ENCODE measurements around the gene AKR1A1.
"Not testable (repeated sequence)": the region's sequence is repeated elsewhere in the genome, so short reads cannot be mapped to it uniquely, and the experiment has no call there.

AKR1A1 gene

GRCh38 chr1:45523975-45524374 lies 26.7 kb upstream of the AKR1A1 start:
- DNase-seq: not testable (repeated sequence)

GRCh38 chr1:45526135-45526644 lies 24.4 kb upstream of the AKR1A1 start:
- no peak for DNase-seq

GRCh38 chr1:45530632-45531135 lies 19.9 kb upstream of the AKR1A1 start:
- DNase-seq: no peak

DNA sequence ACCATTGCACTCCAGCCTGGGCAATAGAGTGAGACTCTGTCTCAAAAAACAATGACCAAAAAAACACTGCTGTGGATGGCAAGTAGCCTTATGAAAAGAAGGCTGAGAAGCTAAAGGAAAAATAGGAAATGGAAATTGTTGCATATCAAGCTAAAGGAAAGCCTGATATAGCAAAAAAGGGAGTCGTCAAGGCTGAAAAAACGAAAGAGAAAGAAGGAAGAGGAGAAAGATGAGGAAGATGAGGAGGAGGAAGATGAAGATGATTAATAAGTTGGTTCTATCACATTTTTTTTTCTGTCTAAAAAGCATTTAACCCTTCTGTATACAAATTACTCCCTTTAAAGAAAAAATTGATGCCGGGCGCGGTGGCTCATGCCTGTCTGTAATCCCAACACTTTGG lies 18.8 kb upstream of the AKR1A1 start:
- DNase-seq: no peak

DNA sequence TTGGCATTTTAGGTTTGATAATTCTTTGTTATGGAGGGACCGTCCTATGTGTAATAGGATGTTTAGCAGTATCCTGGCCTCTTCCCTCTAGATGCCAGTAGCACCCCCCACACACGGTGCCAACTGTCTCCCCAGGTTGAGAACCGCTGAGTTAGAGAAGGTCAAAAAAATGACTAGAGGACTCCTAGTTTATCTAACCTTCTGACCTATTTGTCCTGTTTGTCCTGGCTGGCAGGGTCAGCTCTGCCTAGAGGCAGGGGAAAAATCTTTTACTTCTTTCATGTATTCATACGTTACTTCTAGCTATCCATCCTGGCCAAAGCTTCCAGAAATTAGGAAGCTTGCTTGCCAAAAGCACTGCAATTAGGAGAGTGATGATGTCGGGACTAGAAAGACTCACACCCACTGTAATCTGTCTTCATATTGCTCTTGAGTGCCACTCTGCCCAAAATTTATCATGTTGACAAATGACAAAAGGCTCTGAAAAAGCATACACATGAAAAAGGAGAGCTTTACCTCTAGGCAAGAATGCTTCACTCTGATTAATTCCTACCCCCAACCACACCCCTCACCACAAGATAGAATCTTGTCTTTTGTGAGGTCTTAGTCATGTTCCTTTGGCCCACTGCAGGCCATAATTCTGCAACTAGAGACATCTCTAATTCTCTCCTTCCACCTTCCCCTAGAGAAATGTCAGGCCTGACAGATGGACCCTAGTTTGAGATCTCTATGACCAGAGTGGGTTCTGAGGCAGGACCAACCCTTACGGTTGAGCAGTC lies 14.4 kb upstream of the AKR1A1 start:
- no peak for DNase-seq

DNA sequence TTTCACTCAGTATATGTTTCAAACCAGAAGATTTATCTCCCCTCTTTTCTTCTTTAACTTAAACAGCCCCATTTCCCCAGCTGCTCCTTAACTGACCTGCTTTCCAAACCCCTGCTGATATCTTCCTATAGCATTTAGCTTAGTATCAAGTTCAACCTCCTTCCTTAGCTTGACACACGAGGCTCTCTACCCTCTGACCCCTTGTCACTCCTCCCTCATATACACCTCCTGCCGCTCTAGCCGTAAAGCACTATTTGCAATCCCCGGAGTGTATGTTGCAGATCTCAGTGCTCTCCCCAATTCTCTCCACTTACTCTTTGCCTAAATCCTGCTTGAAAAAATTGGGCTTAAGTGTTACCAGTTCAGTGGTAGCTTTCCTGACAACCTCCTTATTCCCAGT lies 13.7 kb upstream of the AKR1A1 start:
- DNase-seq: no peak

DNA sequence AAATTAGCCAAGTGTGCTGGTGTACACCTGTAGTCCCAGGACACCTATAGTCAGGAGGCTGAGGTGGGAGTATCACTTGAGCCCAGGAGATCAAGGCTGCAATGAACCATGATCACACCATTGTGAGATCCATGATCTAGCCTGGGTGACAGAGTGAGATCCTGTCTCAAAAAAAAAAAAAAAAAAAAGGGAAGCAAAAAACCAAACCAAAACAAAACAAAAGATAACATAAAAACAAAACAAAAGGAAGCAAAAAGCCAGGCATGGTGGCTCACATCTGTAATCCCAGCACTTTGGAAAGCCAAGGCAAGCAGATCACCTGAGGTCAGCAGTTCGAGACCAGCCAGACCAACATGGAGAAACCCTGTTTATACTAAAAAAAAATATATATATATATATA lies 9.4 kb upstream of the AKR1A1 start:
- DNase-seq: no peak

DNA sequence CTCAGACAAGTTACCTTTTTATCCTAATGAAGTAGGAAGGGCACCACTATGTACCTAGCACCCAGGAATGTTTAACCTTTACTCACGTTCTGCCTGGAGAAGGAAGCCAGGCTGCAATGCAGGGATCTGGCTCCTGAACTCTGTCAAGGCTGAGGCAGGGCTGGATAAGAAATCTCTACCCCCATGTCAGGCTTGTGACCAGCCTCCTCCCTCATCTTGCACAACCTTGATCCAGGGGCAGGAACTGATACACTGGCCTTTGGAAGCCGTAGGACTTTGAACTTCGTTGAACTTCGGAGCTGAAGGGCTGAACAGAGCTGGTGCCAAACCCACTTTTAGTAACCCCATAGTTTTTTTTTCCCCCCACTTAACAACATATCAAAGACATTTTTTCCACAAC lies 8.0 kb upstream of the AKR1A1 start:
- DNase-seq: no peak

DNA sequence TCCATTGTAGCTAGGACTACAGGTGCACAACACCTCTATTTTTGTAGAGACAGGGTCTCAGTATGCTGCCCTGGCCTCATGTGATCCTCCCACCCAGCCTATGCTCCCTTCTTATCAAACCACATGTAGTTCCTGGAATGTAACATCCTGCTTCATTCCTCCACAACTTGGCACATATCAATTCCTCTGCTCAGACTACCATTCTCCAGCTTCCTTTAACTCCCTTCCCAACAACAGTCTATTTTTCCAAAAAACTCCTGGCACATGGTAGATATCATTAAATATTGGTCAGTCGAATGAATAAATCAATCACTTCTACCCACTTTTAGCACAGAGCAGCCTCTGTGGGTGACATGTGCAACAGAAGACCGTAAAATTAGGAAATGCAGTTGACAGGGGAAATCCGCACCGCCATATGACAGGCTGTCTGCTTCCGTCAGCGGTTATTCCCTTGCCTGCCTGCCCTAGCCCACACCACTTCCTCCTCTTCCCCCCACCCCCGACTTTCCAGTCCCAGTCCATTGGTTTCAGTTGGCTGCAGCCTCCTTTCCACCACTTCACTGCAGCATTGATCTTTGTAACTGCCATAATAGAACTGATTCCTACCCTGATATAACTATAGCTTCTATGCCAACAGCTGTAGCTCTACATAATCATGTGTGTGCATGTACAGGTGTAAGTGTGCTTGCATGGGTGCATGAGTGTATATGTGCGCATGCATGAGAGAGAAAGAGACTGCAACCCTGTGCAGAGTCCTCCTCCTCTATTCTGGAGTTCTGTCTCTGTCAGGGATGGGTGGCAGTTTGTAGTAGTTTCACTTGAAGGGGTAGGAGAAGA lies 6.8 kb upstream of the AKR1A1 start:
- no peak for DNase-seq

DNA sequence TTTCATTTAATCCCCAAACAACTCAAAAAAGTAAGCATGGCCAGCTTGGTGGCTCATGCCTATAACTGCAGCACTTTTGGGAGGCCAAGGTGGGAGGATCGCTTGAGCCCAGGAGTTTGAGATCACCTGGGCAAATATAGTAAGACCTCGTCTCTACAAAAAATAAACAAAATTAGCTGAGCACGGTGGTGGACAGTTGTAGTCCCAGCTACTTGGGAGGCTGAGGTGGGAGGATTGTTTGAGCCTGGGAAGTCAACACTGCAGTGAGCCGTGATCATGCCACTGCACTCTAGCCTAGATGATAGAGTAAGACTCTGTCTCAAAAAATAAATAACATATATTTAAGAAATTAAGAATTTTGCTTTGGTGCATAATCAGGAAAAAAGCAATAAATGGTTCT lies 6.1 kb upstream of the AKR1A1 start:
- DNase-seq: no peak

DNA sequence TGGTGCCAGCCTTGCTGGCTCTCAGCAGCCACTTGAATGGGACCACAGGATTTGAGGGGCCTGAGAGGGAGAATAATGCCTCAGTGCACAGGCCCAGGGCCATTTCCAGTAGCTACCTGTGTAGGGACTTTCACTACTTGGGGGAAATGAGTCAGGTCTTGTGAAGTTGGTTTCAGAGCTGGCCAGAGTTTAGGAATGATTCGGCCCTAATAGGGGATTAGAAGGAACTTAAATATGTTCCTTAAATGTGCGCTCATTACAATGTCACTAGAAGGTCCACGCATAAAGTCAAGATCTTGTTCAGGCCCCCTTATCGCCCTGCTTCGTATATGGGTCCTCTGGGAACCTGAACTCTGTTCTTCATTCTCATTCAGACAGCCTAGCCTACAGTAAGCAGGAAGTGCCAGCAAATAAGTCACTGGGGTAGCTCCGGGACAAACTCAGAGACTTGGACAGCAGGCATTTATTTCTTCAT lies 5.6 kb upstream of the AKR1A1 start:
- DNase-seq: no peak

- DNase-seq: no peak
Observed at GRCh38 chr1:45545553-45546310, 4.9 kb upstream of the AKR1A1 start.

- DNase-seq: no peak
Observed at GRCh38 chr1:45551684-45552083, 1.1 kb downstream of the AKR1A1 start.

DNA sequence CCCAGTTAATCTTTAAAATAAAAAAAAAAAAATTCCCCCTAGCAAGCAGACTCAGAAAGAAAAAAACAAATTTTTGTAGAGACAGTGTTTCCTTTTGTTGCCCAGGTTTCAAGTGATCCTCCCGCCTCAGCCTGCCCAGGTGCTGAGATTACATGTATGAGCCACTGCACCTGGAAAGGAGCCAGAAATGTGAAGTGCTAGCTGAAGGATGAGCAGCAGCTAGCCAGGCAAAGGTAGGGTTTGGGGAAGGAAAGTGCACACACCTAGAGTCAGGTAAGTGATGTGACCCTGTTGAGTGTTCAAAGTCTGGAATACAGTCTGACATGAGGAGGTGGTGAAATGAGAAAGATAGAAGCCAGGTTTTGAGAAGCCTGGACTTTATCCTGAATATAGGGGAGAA lies 1.7 kb downstream of the AKR1A1 start:
- no peak for DNase-seq

- no peak for DNase-seq
Observed at GRCh38 chr1:45554198-45554597, 3.6 kb downstream of the AKR1A1 start.

DNA sequence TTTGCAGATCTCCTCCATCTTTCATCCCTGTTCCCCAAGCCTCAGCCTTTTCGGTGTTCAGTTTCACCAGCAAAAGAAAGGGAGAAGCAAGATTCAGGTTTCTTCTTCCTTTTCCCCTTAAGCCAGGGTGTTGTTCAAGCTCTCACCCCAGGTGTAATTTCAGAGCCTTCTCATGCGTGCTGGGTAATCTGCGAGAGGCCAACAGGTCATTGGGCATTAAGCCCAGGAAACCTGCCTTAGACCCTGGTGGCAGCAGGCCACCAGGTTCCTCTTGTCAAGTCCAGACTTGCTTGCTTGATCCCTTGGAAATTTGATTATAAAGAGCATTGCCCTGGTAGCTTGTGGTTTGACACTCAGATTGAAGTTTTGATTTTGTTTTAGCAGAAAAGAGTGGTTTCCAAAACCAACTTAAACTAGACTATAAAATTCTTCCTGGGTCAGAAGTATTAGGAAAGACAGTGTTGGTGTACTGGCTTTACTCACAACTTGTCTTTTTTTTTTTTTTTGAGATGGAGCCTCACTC lies 6.9 kb downstream of the AKR1A1 start:
- no peak for DNase-seq

- no peak for DNase-seq
Observed at GRCh38 chr1:45563843-45564242, 13.2 kb downstream of the AKR1A1 start.

- DNase-seq: no peak
Observed at GRCh38 chr1:45566722-45567121, 16.1 kb downstream of the AKR1A1 start.

DNA sequence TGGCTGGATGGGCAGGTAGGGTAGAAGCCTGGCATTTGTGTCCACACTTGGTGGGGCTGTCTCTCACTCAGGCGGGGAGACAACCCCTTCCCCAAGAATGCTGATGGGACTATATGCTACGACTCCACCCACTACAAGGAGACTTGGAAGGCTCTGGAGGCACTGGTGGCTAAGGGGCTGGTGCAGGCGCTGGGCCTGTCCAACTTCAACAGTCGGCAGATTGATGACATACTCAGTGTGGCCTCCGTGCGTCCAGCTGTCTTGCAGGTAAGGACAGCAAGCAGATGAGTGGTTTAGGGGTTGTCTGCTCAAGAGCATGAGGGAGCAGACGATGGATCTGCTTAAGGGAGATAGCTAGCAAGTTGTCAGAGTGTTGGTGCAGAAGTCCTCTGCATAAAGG lies 17.3 kb downstream of the AKR1A1 start:
- DNase-seq: no peak

DNA sequence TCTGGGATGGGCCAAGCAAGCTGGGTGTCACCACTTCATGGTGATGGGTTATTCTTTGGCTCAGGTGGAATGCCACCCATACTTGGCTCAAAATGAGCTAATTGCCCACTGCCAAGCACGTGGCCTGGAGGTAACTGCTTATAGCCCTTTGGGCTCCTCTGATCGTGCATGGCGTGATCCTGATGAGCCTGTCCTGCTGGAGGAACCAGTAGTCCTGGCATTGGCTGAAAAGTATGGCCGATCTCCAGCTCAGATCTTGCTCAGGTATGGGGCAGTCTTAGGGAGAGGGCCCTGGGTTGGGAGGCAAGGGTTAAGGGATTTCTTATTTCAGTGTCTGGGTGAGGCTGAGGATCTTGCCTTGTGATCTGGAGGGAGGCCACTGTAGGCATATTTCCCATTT lies 17.8 kb downstream of the AKR1A1 start:
- no peak for DNase-seq

DNA sequence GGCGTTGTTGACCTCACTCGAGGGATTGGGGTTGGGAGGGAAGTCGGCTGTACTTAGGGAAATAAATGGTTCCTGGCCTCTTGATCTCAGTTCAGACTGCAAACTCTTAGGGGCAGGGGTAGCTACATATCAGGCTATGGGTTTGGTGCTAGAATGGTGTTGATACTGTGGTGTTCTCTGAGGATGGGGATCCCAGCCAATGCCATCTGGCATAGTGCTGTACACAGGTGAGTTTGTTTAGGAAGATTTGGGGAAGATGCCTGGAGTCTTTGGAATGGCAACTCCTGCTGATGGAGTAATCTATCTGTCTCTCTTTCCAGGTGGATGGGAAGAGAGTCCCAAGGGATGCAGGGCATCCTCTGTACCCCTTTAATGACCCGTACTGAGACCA lies 18.9 kb downstream of the AKR1A1 start:
- peak in 1 of 2 experiments; percentile 2 for DNase-seq

- DNase-seq: peak in 1 of 2 experiments; percentile 68
Observed at GRCh38 chr1:45569962-45570581, 19.4 kb downstream of the AKR1A1 start.
